HG03095 (cell line): ENCODE measurements around the gene RNF212.
A peak's percentile ranks its signal among the peaks of the same experiment; 100 is the strongest.

ENCODE experiments used
- ATAC-seq: cut with Tn5 transposase; IDR thresholded peaks from one replicate; pipeline ENCODE4 v1.9.1; 2021; ENCODE audit warnings: moderate library complexity; ENCODE audit not compliant: unreplicated experiment

RNF212 gene

DNA sequence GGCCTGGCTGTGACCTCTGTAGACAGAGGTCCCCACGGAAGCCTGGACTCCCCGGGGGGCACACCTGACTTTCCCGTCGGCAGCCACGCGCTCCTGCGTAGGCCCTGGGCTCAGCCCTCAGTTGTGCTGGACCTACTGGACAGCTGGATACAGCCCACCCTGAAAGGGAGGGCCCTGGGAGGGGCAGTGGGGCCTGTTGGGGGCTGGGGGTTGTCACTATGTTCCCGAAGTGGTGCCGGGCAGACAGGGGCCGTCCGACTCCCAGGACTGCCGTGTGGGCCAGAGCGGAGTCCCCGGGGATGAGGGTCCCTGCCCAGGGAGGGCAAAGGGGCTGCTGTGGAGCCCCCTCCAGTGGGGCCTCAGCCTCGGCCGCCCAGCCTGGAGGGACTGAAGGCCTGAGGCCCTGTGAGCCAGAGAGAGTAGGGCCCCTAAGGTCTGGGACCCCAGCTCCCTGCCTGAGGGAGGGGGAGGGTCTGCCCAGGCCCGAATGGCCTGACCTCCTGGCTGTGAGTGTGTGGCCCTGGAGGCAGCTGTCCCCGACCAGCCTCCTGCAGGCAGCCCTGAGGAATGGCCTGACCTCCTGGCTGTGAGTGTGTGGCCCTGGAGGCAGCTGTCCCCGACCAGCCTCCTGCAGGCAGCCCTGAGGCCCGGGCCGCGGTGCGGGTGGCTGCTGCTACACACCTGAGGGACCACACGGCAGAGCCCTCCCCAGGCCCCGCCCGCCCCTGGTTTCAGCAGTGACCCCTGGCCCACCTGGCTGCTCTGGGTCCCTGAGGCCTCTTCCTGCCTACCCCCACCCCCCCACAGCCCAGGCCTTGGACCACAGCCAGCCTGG lies 76.2 kb downstream of the RNF212 start:
- no peak for ATAC-seq

DNA sequence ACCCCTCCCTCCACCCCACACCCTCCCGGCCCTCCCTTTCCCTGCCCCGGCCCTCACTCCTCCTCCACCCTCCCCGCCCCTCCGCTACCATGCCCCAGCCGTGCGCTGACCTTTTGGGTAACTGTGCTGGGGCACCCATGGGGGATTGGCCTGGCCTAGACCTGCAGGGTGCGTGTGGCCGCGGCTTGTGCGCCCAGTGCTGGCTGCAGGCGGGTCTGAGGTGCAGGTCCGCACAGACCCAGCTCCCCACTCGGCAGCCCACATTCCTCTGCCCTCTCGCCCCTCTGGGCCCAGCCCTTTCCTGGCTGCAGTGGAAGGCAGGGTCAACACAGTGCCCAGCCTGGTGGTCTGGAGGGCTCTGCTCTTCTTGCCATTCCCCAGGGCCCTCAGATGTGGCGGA lies 77.3 kb downstream of the RNF212 start:
- no peak for ATAC-seq

DNA sequence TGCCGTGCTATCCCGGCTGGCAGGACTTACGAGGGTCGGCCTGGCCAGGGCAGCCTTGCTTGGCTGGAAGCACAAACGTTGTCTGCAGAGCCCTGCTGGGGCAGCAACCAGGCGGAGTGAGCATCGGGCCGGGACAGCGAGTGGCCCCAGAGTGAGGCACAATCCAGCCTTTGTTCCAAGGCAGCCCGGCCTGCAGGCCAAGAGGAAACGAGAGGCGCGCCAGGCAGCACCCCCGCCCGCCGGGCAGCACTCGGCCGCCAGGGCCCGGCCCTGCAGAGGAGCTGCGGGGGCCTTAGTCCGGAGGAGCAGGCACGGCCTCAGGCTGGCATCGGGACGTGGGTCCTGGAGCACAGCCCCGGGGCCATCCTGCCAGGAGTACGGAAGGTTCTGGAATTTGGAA lies 77.9 kb downstream of the RNF212 start:
- ATAC-seq, result no peak

DNA sequence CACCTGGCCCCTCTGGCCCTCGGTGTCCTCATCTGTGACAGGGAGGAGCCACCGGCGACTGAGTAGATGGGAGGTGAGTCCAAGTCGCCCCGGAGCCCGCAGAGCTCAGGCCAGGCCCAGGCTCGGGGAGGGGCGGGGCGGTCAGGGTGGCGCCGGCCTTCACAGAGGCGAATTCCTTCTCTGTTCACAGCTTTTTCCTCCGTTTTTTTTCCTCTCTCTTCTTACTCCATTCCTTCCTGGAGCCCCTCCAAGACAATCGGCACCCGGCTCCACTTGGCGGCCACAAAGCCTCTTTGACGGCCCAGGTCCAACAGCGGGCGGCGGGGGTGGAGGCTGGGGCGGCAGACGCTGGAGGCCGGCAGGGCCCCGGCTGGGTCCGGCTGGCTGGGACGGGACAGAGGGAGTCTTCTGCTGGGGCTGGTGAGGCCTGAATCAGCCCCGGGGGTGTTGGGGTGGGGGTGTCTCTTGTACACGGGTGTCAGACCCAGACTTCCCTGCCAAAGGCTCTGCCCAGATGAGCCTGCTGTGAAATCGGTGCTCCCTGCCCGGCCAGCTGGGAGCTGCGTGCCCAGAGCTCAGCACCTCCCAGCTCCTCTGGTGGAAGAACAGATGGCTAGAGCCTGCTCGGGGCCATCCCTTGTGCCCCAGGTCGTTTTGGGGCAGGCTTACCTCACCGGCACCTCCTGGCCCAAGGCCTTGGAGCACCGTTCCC lies 79.4 kb downstream of the RNF212 start:
- no peak for ATAC-seq

DNA sequence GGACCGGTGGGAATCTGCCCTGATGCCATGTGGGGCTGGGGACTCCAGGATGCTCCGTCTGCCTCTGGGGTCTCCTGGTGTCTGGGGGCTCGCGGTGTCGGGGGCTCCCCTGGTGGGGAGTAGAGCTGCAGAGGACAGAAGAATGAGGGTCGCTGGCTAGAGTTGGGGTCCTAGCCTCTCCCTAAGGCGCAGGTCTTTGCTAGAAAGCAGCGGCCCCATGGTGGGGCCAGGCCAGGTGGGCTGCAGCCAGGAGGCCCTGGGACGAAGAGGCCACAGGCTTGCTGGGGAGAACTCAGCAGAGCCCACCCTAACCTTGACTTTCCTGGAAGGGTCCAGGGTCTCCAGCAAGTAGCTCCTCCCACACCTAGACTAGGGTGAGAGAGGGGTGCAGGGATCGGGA lies 80.5 kb downstream of the RNF212 start:
- ATAC-seq, result no peak

DNA sequence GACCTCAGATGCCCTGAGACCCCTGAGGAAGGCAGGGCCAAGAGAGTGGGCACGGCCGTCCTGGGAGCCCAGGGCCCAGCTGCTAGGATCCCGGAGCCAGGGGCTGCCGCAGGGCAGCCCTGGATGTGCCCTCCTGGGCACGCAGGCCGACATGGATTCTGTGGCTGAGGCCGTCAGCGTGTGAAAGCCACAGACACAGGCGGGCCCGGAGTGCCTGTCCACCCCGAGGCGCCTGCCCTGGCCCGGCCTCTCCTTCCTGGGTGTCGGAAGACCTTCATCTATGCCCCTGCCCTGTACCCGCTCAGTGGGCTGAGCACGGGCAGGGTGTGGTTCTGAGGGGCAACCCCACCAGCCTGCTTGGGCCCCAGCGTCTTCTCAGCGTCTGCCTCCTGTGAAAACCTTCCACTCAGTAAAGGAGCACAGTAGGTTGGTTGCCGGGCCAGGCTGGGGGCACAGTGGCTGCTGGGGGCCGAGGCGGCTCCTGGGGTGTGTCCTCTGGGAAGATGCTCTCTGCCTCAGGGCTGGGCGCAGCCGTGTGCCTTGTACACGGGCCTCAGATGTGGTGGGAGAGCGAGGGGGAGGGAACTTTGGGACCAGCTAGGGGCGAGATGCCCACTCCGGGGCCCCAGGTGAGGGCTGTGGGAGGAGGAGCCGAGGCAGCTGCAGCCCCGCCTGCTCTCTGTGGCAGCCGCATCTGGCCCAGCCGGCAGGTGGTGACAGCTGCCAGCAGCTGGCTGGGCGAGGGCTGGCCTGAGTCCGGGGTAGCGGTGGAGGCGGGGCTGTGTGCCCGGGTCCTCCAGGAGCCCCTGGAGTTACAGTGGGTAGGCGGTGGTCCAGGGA lies 81.2 kb downstream of the RNF212 start:
- no peak for ATAC-seq

DNA sequence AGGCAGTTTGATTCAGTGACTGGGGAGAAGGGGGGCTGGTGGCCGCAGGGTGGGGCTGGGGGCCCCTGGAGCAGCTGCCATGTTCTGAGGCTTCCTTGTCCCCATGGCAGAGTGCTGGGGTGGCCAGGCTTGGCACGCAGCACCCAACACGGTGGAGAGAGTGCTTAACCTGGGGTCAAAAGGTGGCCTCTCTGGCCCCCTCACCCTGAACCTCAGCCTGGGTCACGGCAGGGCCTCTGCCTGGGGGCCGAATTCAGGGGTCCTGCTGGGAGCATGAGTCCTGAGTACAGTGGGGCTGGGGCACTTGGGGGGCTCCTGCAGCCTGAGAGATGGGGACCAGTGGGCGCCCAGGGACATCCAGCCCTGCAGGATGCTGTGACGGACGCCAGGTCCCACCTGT lies 82.0 kb downstream of the RNF212 start:
- ATAC-seq, result no peak

DNA sequence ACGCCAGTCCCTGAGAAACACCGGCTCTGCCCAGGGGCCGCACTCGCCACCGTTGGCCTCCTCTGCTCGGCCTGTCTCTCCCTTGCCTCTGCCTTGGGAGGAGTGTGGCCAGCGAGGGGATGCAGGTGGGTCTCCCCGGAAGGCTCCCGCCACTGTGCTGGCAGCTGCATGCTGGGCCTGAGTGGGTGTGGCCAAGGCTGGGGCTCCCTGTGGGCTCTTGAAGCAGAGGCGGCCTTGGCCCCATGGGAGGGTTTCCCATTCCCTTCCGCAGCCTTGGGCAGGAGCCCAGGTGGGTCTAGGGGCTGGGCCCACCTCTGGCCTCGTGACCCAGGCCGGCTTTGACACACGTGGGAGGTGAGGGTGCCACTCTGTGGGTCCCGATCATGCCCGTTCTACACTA lies 82.8 kb downstream of the RNF212 start:
- ATAC-seq, result no peak

DNA sequence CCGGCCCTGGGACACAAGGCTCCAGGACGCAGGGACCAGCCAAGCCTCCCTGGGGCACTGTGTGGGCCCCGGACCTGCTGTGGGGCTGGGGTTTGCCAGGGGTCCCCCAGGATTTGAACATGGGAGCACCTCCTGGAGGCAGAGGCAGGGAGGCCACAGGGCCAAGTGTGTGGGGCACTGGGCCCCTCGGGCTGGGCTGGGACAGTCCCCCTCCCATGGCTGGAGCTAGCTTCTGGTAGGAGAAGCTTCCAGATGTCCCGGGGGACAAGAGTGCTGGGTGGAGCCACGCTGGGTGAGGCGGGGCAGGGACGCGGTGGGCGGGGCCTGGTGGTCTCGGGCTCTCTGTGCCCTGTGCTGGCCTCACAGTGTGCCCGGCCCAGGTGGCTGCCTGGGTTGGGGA lies 83.3 kb downstream of the RNF212 start:
- ATAC-seq, result no peak

DNA sequence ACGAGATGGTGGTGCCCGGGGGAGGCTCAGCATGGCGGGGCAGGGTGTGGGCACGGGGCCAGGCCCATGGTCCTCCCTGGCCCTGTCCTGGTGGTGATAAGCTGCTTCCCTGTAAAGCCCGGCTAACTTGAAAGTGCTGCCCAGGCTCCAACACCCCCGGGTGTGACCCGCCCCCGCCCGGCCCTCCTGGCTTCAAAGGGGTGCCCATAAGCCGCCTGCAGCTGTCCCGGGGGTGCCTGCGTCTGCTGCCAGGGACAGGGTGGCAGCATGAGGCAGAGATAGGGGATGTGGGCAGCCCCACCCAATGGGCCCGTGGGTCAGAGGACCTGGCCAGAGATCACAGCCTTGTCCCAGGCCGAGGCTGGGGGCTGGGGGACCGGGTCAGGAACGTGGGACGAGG lies 83.8 kb downstream of the RNF212 start:
- no peak for ATAC-seq

DNA sequence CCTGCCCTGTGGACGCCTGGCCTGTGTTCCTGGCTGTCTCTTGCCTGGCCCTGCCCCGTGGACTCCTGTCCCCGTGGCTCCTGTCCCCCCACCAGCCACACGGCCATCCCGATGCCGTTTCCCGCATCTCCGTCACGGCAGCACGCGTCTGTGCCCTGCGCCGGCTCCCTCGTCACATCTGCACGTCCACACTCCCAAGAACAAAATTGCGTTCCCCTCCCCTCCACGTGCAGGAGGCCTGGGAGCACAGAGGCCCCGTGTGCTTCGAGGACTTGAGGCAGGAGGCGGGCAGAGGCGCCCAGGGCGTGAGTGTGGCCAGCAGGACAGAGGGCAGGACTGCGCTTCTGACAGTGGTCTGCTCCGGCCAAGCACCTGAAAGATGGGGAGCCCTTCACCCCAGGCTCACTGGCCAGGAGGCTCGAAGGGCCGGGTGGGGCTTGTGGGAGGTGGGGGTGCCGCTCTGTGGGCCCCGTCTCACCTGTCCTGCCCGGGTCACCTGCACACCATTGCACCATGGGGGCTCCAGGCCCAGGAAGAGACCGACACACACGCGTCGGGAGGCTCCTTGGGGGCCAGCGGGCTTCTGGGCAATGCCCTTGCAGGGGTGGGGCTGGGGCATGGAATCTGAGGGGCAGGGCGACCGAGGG lies 84.7 kb downstream of the RNF212 start:
- ATAC-seq, result no peak

DNA sequence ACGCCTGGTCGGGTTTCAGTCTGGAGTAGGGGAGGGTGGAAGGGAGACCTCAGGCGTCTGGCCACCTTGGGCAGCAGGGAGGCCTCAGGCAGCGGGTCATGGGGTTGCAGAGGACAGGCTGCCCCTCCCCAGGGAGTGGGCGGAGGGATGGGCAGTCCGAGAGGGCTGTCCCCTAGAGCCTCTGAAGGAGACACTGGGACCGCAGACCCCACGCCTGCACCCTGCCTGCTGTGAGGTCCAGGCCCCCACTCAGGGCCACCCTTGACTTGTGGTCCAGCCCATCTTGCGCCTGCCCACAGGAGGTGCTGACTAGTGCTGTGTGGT lies 85.5 kb downstream of the RNF212 start:
- ATAC-seq, result no peak

DNA sequence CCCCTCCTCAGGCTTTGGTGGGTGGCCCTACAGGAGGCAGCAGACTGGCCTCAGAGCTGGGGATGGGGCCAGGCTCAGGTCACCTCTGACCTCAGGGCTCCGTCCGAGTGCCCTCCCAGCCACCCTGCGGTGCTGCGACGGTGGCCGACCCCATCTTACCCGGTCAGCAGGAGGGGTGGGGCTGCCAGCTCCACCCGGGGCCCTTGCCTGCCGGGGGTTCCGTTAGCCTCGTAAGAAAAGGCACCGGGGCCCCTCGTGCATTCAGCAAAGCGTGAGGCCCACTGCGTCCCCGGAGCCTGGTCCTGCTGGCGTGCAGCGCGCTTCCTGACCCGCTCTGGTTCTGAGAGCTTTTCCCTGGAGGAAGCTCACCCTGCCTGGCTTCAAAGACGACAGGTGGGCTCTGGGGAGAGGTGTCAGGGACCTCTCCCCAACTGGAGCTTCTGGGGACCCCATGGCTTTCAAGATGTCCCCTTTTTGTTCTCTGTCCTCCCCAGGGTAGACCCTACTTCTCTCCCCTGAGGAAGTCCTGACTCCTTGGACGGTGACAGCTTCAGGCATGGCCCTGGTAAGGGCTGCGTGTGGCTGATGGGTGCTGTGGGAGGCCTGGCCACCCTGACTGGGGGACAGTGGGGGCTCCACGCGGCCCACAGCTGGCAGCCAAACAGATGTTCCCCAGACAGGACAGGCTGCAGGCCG lies 86.0 kb downstream of the RNF212 start:
- ATAC-seq, result no peak

DNA sequence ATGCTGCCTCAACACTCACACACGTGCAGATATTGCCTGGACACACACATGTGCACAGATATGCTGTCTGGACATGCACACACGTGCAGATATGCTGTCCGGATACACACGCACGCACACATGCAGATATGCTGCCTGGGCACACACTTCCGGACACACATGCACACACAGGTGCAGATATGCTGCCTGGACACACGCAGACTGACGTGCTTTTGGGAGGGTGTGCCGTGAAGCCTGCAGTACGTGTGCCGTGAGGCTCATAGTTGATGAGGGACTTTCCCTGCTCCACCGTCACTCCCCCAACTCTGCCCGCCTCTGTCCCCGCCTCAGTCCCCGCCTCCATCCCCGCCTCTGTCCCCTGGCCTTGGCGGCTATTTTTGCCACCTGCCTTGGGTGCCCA lies 87.2 kb downstream of the RNF212 start:
- peak; percentile 70 for ATAC-seq

DNA sequence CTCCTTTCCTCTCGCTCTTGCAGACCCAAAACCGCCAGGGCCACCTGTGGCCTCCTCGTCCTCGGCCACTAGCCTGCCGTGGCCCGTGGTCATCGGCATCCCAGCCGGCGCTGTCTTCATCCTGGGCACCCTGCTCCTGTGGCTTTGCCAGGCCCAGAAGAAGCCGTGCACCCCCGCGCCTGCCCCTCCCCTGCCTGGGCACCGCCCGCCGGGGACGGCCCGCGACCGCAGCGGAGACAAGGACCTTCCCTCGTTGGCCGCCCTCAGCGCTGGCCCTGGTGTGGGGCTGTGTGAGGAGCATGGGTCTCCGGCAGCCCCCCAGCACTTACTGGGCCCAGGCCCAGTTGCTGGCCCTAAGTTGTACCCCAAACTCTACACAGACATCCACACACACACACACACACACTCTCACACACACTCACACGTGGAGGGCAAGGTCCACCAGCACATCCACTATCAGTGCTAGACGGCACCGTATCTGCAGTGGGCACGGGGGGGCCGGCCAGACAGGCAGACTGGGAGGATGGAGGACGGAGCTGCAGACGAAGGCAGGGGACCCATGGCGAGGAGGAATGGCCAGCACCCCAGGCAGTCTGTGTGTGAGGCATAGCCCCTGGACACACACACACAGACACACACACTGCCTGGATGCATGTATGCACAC lies 88.3 kb downstream of the RNF212 start:
- no peak for ATAC-seq

DNA sequence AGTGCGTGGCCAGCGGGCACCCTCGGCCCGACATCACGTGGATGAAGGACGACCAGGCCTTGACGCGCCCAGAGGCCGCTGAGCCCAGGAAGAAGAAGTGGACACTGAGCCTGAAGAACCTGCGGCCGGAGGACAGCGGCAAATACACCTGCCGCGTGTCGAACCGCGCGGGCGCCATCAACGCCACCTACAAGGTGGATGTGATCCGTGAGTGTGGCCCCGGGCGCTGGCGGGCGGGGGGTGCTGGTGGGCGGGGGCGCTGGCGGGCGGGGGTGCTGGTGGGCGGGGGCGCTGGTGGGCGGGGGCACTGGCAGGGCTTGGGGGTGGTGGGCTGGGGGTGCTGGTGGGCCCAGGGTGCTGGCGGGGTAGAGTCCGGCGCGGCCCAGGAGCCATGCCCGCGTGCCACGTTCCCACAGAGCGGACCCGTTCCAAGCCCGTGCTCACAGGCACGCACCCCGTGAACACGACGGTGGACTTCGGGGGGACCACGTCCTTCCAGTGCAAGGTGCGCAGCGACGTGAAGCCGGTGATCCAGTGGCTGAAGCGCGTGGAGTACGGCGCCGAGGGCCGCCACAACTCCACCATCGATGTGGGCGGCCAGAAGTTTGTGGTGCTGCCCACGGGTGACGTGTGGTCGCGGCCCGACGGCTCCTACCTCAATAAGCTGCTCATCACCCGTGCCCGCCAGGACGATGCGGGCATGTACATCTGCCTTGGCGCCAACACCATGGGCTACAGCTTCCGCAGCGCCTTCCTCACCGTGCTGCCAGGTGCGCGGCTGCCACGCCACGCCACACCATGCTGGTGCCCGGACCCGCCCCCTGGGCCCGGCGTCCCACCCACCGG lies 89.2 kb downstream of the RNF212 start:
- no peak for ATAC-seq

DNA sequence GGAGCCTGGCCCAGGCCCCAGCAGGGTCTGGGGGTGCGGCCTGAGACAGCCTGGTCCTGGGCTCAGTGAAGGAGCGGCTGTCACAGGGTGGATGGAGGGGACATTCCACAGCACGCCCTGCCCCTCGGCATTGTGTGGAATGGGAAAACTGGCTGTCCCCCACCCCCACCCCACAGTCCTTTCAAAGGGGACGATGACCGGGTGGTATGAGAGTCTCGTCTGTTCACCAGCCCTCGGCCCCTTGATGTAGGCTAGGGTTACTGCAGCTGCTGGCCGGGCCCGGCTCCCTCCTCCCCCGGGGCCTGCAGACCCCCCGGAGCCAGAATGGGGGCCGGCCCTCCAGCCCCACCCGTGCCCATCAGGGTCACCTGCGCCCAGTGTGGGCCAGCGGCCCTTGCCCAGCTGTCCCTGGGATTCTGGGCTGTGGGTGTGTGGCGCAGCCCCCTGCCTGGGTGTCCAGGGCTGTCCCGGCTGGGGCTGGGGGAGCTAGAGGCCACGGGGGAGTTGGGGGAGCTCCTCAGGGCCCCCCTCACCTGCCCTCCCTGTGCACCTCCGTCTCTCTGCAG lies 90.2 kb downstream of the RNF212 start:
- ATAC-seq, result no peak

DNA sequence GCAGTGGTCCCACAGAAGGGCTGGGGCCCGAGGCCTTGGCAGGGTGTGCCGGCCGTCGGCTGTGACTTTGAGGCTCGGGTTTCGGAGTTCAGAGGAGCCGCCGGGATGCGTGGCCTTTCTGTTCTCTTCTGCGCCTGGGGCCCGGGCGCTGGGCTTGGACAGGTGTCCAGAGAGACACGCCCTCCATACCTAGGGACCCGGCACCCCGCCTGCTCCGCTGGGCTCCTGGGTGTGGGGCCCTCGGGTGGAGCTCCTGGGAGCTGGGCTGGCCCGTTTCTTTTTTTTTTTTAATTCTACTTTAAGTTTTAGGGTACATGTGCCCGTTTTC lies 90.7 kb downstream of the RNF212 start:
- no peak for ATAC-seq
